ENCODE data around the gene ANKRD28.

ANKRD28 gene

GRCh38 chr3:15673536-15673935 is 124.2 kb downstream of the ANKRD28 start:
- DNase-seq (ENCODE audit: low read depth in 1 of 2, low spot score in 1 of 2), result no peak

DNA sequence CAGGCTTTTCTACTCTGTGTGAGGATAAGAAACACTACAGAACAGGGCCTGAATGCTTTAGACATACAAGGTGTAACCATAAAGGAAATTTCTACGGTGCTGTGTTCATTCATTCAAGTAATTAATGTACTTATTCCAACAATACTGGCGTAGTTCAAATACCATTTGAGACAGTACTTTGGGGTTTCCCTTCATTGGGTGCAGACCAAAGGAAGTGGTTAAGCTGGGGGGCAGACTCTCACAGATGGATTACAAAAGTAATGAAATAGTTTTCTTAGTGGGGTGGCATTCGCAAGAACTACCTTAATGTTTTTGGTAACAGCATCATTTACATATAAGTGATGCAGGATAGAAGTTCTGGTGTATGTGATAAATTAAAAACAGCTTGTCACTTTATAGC is 130.3 kb downstream of the ANKRD28 start:
- DNase-seq (ENCODE audit: low read depth in 1 of 2, low spot score in 1 of 2), result peak in 1 of 2 donors; percentile 11

DNA sequence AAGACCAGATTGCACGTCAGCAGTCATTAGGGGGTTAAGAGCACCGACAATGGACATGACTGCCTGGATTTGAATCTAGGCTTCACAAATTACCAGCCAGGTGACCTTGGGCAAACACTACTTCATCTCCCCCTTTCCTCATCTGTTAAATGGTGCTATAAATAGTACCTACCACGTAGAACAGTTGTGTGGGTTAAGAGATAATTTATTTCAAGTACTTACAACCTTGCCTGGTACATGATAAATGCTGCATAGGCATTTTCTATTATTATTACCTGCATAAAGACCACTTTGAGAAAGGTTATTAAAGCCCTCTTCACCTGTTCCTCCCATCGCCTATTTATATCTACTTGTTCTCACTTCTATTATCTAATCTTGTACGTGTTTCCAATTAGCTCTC is 131.5 kb downstream of the ANKRD28 start:
- DNase-seq (ENCODE audit: low read depth in 1 of 2, low spot score in 1 of 2), result no peak

DNA sequence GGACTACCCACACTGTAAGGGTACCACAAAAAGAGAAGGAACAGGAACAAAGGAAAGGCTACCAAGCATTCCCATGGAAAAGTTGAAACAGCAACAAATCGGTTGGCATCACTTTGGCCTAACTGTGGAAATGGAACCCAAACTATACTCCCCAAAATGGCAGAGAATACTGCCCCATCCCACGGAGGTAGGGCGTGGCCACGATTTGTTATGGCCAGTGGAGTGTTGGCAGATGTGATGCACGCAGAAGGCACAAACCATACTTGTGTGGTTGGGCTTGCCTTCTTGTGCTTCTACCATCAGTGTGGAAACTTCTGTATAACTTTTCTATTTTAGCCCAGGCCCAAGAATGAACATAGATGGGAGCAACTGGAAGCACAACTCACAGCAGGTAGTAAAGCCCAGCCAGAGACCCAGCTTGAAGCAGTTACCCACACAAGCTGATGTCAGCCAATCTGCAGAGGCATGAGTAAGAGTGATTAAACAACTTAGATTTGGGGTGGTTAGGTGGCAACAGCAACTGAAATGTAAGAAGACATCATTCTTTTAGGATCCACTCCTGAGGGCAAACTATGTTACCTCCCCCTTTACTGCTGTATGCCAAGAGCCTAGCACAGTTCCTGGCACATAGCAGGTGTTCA is 132.1 kb downstream of the ANKRD28 start:
- DNase-seq (ENCODE audit: low read depth in 1 of 2, low spot score in 1 of 2), result no peak

DNA sequence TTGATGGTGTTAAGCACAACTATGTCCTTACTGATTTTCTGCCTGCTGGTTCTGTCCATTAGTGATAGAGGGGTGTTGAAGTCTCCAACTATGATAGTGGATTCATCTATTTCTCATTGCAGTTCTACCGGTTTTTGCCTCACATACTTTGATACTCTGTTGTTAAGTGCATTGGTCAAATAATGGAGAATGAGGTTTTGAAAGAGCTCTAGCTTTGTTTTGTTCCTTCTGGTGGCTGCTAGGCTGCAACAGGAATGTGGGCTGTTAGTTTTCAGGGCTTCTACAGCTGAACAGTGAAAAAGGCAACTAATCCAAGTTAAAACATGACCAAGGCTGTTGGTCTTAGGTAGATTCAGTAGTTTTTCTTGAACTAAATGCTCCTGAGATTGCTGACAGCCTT is 133.6 kb downstream of the ANKRD28 start:
- DNase-seq (ENCODE audit: low read depth in 1 of 2, low spot score in 1 of 2), result no peak

- no peak for DNase-seq (ENCODE audit: low read depth in 1 of 2, low spot score in 1 of 2)
These were observed 137.5 kb downstream of the ANKRD28 start for GRCh38 chr3:15660055-15660935.

GRCh38 chr3:15659254-15659975 is 138.4 kb downstream of the ANKRD28 start:
- no peak for DNase-seq (ENCODE audit: low read depth in 1 of 2, low spot score in 1 of 2)

DNA sequence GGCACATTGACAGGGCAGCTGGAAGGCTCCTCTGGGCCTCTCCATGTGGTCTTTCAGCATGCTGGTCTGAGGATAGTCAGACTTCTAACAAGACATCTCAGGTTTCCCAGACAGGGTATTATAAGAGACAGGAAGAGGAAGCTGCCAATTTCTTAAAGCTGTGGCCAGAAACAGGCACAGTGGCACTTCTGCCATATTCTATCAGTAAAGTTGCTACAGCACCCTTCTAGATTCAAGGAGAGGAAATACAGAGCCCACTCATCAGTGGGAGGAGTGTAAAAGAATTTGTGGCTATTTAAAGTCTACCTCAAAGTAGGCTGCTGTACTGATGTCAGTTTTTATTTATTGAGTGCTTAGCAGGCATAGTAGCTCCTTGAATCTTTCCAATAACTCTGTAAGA is 140.8 kb downstream of the ANKRD28 start:
- no peak for DNase-seq (ENCODE audit: low read depth in 1 of 2, low spot score in 1 of 2)

GRCh38 chr3:15656342-15656741 is 141.4 kb downstream of the ANKRD28 start:
- no peak for DNase-seq (ENCODE audit: low read depth in 1 of 2, low spot score in 1 of 2)

DNA sequence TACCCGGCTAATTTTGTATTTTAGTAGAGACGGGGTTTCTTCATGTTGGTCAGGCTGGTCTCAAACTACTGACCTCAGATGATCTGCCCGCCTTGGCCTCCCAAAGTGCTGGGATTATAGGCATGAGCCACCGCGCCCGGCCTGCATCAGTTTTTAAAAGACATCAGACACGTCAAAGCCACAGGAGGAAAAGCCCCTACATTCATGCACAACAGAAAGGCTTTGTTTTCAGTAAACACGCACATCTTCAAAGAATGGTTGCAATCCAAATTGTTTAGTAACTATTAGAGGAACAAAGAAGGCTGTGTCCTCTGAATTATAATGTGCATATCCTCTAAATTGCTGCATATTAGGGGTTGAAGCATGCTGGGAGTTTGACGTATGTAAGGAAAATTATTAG is 142.9 kb downstream of the ANKRD28 start:
- DNase-seq (ENCODE audit: low read depth in 1 of 2, low spot score in 1 of 2), result no peak

GRCh38 chr3:15654127-15654526 is 143.7 kb downstream of the ANKRD28 start:
- DNase-seq (ENCODE audit: low read depth in 1 of 2, low spot score in 1 of 2), result no peak

- DNase-seq (ENCODE audit: low read depth in 1 of 2, low spot score in 1 of 2), result no peak
These were observed 144.5 kb downstream of the ANKRD28 start for GRCh38 chr3:15653321-15653720.

GRCh38 chr3:15651396-15651795 is 146.4 kb downstream of the ANKRD28 start:
- DNase-seq (ENCODE audit: low read depth in 1 of 2, low spot score in 1 of 2), result no peak

GRCh38 chr3:15649858-15650257 is 147.9 kb downstream of the ANKRD28 start:
- DNase-seq (ENCODE audit: low read depth in 1 of 2, low spot score in 1 of 2), result no peak

GRCh38 chr3:15649341-15649740 is 148.4 kb downstream of the ANKRD28 start:
- DNase-seq (ENCODE audit: low read depth in 1 of 2, low spot score in 1 of 2), result no peak

DNA sequence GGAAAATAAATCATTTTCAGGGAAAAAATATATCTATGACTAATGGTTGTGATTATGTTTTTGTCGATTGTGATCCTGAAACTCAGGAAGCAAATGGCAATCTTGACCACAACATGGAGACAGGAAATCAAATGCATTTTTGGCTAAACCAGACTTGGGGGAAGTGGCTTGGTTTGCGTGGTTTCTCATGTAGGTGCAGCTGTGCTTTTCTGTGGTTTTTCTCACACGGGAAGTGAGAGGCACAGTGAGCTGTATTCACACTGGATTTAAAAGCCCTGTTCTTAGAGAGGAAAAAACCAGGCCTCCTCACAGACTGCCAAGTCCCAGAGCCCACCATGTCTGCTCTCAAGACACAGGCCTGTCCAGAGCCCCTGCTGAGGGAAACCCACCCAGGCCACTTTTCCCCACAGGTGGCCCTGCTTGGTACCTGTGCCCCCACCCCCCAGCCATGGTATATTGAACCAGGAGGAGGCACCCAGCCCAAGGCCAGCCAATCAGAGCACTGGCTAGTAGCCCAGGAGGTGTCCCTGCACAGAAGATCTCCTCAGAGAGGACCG is 150.1 kb downstream of the ANKRD28 start:
- peak in 1 of 2 donors; percentile 68 for DNase-seq (ENCODE audit: low read depth in 1 of 2, low spot score in 1 of 2)

- DNase-seq (ENCODE audit: low read depth in 1 of 2, low spot score in 1 of 2), result no peak
These were observed 150.8 kb downstream of the ANKRD28 start for GRCh38 chr3:15646851-15647511.

DNA sequence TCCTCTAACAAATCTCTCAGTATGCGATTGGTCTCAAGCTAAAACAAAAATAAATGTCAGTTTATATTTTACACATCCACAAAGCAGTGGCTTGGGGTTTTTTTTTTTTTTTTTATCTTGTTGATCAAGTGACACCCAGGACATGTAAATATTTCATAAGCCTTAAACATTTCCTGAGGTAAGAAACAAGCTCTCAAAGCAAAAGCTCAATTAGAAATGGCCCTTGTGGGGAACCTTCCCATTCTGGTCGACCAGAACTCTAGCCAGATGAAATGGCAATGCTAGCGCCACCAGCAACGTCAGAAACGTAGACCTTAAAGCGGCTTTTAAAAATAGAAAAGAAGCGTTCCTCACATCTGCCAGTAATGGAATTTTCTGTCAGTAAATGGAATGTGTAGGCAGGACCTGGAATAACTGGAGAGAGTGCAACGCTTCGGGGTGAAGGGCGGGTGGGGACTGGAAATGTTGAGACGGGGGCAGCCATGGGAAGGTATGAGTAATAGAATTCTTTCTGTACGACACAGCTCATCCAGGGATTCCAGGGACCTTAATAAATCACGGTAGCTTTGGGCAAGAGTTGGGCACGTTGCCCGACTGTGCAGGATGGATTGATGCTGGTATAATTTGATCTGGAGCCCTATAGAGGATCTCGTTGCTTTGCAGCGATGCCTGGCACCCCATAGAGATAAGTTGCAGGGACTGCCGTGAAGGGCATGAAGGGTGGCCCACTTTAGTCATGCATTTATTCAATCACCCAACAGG is 151.9 kb downstream of the ANKRD28 start:
- no peak for DNase-seq (ENCODE audit: low read depth in 1 of 2, low spot score in 1 of 2)

DNA sequence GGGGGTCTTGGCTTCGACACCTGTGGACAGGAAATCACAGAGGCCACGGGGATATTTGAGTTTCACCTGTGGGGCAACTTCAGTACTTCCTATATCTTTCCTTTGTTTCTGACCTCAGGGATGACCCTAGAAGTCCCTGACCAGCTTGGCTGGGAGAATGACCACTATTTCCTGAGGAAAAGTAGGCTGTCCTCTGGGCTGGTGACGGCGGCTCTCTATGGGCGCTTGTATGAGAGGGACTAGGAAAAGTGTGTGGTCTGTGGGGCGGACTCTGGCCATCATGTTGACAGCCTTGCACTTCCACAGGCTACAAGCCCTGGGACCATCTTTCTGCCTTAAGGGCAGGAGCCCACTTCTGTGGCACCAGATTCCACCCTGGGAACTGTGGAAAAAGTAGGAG is 152.5 kb downstream of the ANKRD28 start:
- no peak for DNase-seq (ENCODE audit: low read depth in 1 of 2, low spot score in 1 of 2)

GRCh38 chr3:15638891-15639262 is 158.9 kb downstream of the ANKRD28 start:
- DNase-seq (ENCODE audit: low read depth in 1 of 2, low spot score in 1 of 2), result no peak

Data from activated CD4-positive, alpha-beta T cell treated with anti-CD3 and anti-CD28 coated beads, Interleukin-2, amount 50 U/mL, for 24 hours (primary cell).